Stimulated activated effector memory CD8-positive, alpha-beta T cell treated with anti-CD3 and anti-CD28 coated beads, Interleukin-12 subunit alpha, Interleukin-12 subunit beta, amount 100 ng/mL, for 72 hours (primary cell): ENCODE measurements around the gene GABRR3.

ENCODE experiments used
- ATAC-seq: fragments of 150-1000 bp; cut with Tn5 transposase; 2 replicates; pipeline ENCODE4 v1.10.0; 2021
- DNase-seq, 2 donors: peaks; one replicate each; pipeline ENCODE4 v3.0.0; 2021 to 2022; ENCODE audit warnings: low spot score in 2 of 2
- H3K27ac Mint-ChIP-seq: one replicate; pipeline ENCODE4 v1.8.0; 2022; ENCODE audit warnings: mild to moderate bottlenecking, mixed read lengths
- H3K36me3 Mint-ChIP-seq: one replicate; pipeline ENCODE4 v1.8.0; 2022; ENCODE audit warnings: mild to moderate bottlenecking, mixed read lengths
- H3K4me1 Mint-ChIP-seq: one replicate; pipeline ENCODE4 v1.8.0; 2022; ENCODE audit warnings: mixed read lengths
- H3K4me3 Mint-ChIP-seq: one replicate; pipeline ENCODE4 v1.8.0; 2022; ENCODE audit warnings: mild to moderate bottlenecking, mixed read lengths
- H3K9me3 Mint-ChIP-seq: one replicate; pipeline ENCODE4 v1.8.0; 2022; ENCODE audit warnings: mixed read lengths

Gene GABRR3

DNA sequence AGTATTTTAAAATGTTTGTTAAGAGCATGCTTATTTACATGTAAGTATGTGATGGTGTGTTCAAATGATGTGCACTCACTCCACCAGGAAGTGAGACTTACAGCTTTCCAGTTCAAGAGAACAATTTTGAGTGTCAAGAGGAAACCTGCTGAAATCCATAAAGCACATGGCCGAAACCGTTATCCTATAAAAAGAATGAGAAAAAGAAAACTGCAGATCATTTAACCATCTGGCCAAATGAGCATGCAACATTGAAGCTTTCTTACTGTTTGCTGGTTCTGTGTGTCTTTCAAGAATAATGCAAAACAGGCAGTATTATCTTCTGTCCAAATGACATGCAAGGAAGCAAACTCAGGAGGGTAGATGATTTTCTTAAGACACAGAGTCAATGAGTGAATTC, 26.3 kb downstream of the GABRR3 start:
- H3K36me3 Mint-ChIP-seq, result no peaks in the 10 kb centered on the region
- no peak overlapping the region for H3K27ac Mint-ChIP-seq
- DNase-seq (no peak), ATAC-seq (no peak)
- no peak overlapping the region for H3K4me3 Mint-ChIP-seq
- H3K9me3 Mint-ChIP-seq, result no peaks in the 10 kb centered on the region
- H3K4me1 Mint-ChIP-seq, result peaks cover 10% of the 10 kb centered on the region

DNA sequence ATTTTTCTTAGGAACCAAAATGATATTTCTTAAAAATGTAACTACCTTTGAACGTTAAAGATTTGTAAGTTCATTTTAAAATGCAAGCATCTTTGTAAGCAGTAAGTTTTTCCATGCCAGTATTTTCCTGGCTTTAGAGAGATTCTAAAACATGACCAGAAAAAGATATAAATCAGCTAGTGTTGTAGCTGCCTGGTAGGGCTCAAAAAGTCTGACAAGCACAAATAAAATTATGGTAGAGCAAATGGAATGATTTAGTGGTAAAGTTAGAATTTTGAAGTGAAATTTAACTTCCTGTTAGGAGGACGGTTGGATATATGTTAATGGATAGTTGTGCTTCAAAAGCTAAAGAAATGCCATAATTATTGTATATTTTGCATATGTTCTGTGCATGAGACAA, 29.7 kb downstream of the GABRR3 start:
- ATAC-seq (no peak), DNase-seq (no peak)
- Mint-ChIP-seq H3K4me3 (no peak overlapping the region), H3K4me1 (peaks cover 16% of the 10 kb centered on the region), H3K9me3 (no peaks in the 10 kb centered on the region), H3K36me3 (no peaks in the 10 kb centered on the region), H3K27ac (no peak overlapping the region)

- Mint-ChIP-seq H3K4me1 (peaks cover 16% of the 10 kb centered on the region), H3K27ac (no peak overlapping the region), H3K9me3 (no peaks in the 10 kb centered on the region), H3K4me3 (no peak overlapping the region), H3K36me3 (no peaks in the 10 kb centered on the region)
- no peak for DNase-seq
- ATAC-seq, result no peak
Measured at GRCh38 chr3:98004721-98005120, 30.4 kb downstream of the GABRR3 start.

DNA sequence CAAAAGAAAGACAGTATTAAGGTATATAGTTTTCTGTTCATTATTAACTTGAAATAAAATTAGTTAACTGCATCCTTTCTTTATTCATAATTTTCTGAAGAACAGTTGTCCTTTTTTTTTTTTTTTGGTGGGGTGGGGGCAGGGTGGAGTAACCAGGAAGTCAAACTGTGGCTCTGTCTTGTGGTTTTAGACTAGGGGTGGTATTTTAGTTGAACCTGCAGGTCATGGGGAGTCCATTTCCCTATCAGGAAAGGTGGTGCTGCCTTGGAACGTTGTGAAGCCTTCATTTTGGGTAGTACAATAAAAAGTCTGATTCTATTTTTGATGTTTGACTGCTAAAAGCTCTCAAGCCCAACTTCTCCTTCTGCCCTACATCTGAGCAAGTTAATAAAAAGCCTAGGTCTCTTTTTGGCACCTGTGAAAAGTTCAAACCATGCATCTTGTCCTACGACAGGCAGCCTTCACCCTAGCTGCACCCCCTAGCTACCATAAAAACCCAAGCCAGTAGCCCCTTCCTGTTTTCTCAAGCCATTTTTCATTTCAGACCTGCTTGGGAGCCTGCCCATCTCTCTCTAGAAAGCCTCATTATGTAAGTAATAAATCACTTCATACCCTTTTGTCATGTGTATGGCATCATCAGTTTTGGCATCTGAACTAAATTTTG, 31.7 kb downstream of the GABRR3 start:
- H3K9me3 Mint-ChIP-seq, result no peaks in the 10 kb centered on the region
- DNase-seq (no peak), ATAC-seq (no peak)
- no peaks in the 10 kb centered on the region for H3K36me3 Mint-ChIP-seq
- no peak overlapping the region for H3K4me3 Mint-ChIP-seq
- no peak overlapping the region for H3K27ac Mint-ChIP-seq
- H3K4me1 Mint-ChIP-seq, result peaks cover 16% of the 10 kb centered on the region

GRCh38 chr3:98002717-98003116, 32.4 kb downstream of the GABRR3 start:
- H3K36me3 Mint-ChIP-seq, result no peaks in the 10 kb centered on the region
- ATAC-seq (no peak), DNase-seq (no peak)
- H3K4me1 Mint-ChIP-seq, result peaks cover 16% of the 10 kb centered on the region
- H3K27ac Mint-ChIP-seq, result no peak overlapping the region
- H3K9me3 Mint-ChIP-seq, result no peaks in the 10 kb centered on the region
- no peak overlapping the region for H3K4me3 Mint-ChIP-seq

DNA sequence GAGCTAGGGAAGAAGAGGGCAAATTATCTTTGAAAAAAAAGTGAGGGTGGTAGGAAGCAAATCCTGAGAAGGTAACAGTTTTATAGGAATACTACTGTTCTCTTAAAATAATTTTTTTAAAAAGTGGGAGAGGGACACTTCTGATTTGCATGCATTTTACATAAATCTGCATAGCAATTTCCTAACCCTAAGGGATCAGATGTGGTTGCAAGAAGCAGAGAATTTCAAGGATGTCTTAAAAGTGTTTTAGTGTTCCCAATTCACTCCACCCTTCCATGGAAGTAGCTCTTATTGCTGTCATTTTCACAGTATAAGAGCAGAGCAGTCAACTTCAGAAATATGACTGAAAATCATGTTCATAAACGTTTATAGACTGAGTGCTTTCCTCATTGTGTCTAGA, 35.1 kb downstream of the GABRR3 start:
- Mint-ChIP-seq H3K4me3 (no peak overlapping the region), H3K4me1 (peaks cover 8% of the 10 kb centered on the region), H3K36me3 (no peaks in the 10 kb centered on the region), H3K27ac (no peak overlapping the region), H3K9me3 (no peaks in the 10 kb centered on the region)
- DNase-seq (no peak), ATAC-seq (no peak)

- ATAC-seq, result no peak
- DNase-seq, result no peak
- Mint-ChIP-seq H3K4me3 (no peak overlapping the region), H3K9me3 (no peaks in the 10 kb centered on the region), H3K4me1 (peaks cover 8% of the 10 kb centered on the region), H3K36me3 (no peaks in the 10 kb centered on the region), H3K27ac (no peak overlapping the region)
Measured at GRCh38 chr3:97999103-97999502, 36.0 kb downstream of the GABRR3 start.

GRCh38 chr3:97996988-97997387, 38.1 kb downstream of the GABRR3 start:
- H3K4me1 Mint-ChIP-seq, result no peaks in the 10 kb centered on the region
- H3K4me3 Mint-ChIP-seq, result no peak overlapping the region
- DNase-seq (no peak), ATAC-seq (no peak)
- no peaks in the 10 kb centered on the region for H3K36me3 Mint-ChIP-seq
- no peaks in the 10 kb centered on the region for H3K9me3 Mint-ChIP-seq
- no peak overlapping the region for H3K27ac Mint-ChIP-seq

DNA sequence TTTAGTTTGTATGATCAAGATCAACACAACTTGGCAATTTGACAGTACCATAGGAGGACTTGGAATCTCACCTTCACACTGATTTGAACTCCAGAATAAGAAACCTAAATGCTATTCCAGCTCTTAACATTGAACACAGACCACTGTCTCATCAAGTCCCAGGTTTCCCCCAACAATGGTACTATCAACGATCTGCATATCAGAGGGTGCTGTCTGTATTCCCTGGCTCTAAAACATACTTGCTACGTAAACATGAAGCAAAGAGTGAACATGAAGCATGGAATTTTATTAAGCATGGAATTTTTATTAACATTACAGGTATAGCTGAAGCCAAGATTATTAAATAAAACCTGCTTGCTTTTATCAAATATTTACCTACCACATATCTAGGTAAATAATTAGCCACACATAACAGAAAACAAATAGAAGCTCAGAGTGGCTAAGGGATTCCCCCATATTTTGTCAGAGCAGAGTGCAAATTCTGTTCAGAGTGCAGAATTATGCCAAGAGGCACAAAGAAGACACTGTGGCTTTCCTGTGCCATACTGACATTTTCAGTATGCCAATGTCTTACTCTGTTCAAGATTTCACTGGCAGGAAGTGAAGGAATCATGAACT, 40.7 kb downstream of the GABRR3 start:
- no peak for ATAC-seq
- no peaks in the 10 kb centered on the region for H3K9me3 Mint-ChIP-seq
- H3K27ac Mint-ChIP-seq, result no peak overlapping the region
- no peak overlapping the region for H3K4me3 Mint-ChIP-seq
- H3K36me3 Mint-ChIP-seq, result no peaks in the 10 kb centered on the region
- no peak for DNase-seq
- peaks cover 14% of the 10 kb centered on the region for H3K4me1 Mint-ChIP-seq

- DNase-seq, result no peak
- no peak overlapping the region for H3K4me3 Mint-ChIP-seq
- peaks cover 14% of the 10 kb centered on the region for H3K4me1 Mint-ChIP-seq
- H3K36me3 Mint-ChIP-seq, result no peaks in the 10 kb centered on the region
- H3K27ac Mint-ChIP-seq, result no peak overlapping the region
- no peak for ATAC-seq
- no peaks in the 10 kb centered on the region for H3K9me3 Mint-ChIP-seq
Measured at GRCh38 chr3:97993526-97993925, 41.6 kb downstream of the GABRR3 start.

DNA sequence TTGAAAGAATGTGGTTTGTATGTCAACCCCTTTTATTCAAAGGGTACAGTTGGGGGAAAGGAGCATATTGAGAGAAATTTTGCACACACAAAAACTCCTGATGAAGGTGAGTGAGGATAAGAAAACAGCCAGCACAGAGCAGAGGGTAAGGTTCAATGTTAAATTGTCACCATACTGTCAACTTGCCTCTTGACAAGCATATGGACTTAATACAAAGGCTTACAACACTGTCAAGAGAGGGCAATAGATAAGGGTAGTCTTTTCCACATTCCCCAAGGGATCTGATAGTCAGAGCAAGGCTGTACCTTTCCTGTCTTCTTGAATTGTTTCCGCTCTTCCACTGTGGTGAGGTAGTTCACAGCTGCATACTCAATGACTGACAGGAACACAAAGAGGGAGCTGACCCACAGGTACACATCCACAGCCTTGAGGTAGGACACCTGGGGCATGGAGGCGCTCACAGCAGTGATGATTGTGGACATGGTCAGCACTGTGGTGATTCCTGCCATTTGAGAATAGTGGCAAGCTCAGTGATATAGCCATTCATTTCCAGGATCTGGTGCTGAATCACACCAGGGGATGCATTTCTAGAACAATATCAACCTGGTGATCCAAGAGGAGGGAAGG, 42.5 kb downstream of the GABRR3 start:
- peaks cover 3% of the 10 kb centered on the region for H3K9me3 Mint-ChIP-seq
- H3K27ac Mint-ChIP-seq, result no peak overlapping the region
- no peaks in the 10 kb centered on the region for H3K36me3 Mint-ChIP-seq

GRCh38 chr3:97991293-97991682, 43.8 kb downstream of the GABRR3 start:
- ATAC-seq (peak; percentile 74), DNase-seq (no peak)
- H3K9me3 Mint-ChIP-seq, result peaks cover 3% of the 10 kb centered on the region
- peaks cover 14% of the 10 kb centered on the region for H3K4me1 Mint-ChIP-seq
- H3K4me3 Mint-ChIP-seq, result peak overlapping the region; percentile 28
- no peak overlapping the region for H3K27ac Mint-ChIP-seq
- H3K36me3 Mint-ChIP-seq, result no peaks in the 10 kb centered on the region

More for the DNA sequence above, 42.5 kb downstream of the GABRR3 start:
- Mint-ChIP-seq H3K4me3 (no peak overlapping the region), H3K4me1 (peaks cover 14% of the 10 kb centered on the region)
- ATAC-seq, result no peak
- DNase-seq, result no peak

- H3K4me3 Mint-ChIP-seq, result peak overlapping the region; percentile 28
- H3K4me1 Mint-ChIP-seq, result peaks cover 14% of the 10 kb centered on the region
- no peak for ATAC-seq
- H3K27ac Mint-ChIP-seq, result no peak overlapping the region
- H3K9me3 Mint-ChIP-seq, result peaks cover 3% of the 10 kb centered on the region
- H3K36me3 Mint-ChIP-seq, result no peaks in the 10 kb centered on the region
- DNase-seq, result no peak
Measured at GRCh38 chr3:97990624-97991292, 44.4 kb downstream of the GABRR3 start.

- Mint-ChIP-seq H3K9me3 (peaks cover 3% of the 10 kb centered on the region), H3K27ac (no peak overlapping the region), H3K36me3 (no peaks in the 10 kb centered on the region), H3K4me3 (no peak overlapping the region), H3K4me1 (peaks cover 14% of the 10 kb centered on the region)
- DNase-seq (peak in 1 of 2 donors; percentile 41), ATAC-seq (peak; percentile 36)
Measured at GRCh38 chr3:97988784-97989568, 46.1 kb downstream of the GABRR3 start.

- peaks cover 3% of the 10 kb centered on the region for H3K9me3 Mint-ChIP-seq
- no peak for DNase-seq
- no peak for ATAC-seq
- H3K36me3 Mint-ChIP-seq, result no peaks in the 10 kb centered on the region
- H3K4me1 Mint-ChIP-seq, result peaks cover 21% of the 10 kb centered on the region
- no peak overlapping the region for H3K27ac Mint-ChIP-seq
- no peak overlapping the region for H3K4me3 Mint-ChIP-seq
Measured at GRCh38 chr3:97987306-97987705, 47.8 kb downstream of the GABRR3 start.
